ENCODE data around the gene C1orf87.

GRCh38 chr1:60071296-60071695 lies 2.3 kb downstream of the C1orf87 start:
- no peak for TF ChIP-seq CTCF (IDR thresholded peaks at IDR 0.05)
- TF ChIP-seq POLR2A (IDR thresholded peaks at IDR 0.05): no peak
- TF ChIP-seq POLR2AphosphoS5 (IDR thresholded peaks at IDR 0.05): no peak

Measured in transverse colon (tissue), 4 donors.